K562 (cell line): Measurements from ENCODE around the gene ANKRD12. TPM values are rescaled to one million over a fixed set of nuclear protein-coding genes. Genes with fewer than 3 reads are reported as not detected.

Source experiments
- ATAC-seq: fragments of 200-7000 bp; cut with Tn5 transposase; 3 replicates; pipeline ENCODE4 v1.9.1; 2020; ENCODE audit warnings: moderate library complexity
- BruUV-seq: library from RNA; stranded (reverse); fragments of 400-500 nt; replicated peaks from 2 replicates; lab custom pipeline; 2021; lab: Mats Ljungman, UMichigan
- CTCF ChIA-PET: fragments of 300-600 bp; formaldehyde crosslinking; extraction: SDS; loops from one replicate; lab custom pipeline; 2021; ENCODE audit warnings: low intra/inter-chr PET ratio; lab: Yijun Ruan, JAX
- POLR2A ChIA-PET: fragments of 300-600, 350-650 bp; sonication (Branson Sonifier 250); formaldehyde crosslinking; extraction: SDS; loops from one replicate; lab custom pipeline; 2021; ENCODE audit warnings: antibody characterized with exemption, inconsistent platforms; lab: Yijun Ruan, JAX
- DNase-seq, 4 experiments: peaks; one replicate each; pipeline versions ENCODE4 v3.0.0 to v3.0.0-alpha.2; 2011 to 2018; ENCODE audit warnings: low spot score in 3 of 4, mixed read lengths in 3 of 4; ENCODE audit errors: extremely low read depth in 1 of 4
- FAIRE-seq: peaks from 2 replicates; lab custom pipeline; 2011; peaks lifted over from hg19 to GRCh38; lab: Jason Lieb, UNC
- H2AFZ ChIP-seq: 2 replicates; pipeline ENCODE4 v1.6.0; 2011; ENCODE audit warnings: low read depth, low read length, control low read depth, inconsistent platforms
- H3K27ac ChIP-seq: fragments of 200-600 bp; 3 replicates; pipeline ENCODE4 v1.8.0; 2011; ENCODE audit warnings: low read depth, mild to moderate bottlenecking, control low read depth, inconsistent platforms, low read length, moderate library complexity, mixed read lengths; ENCODE audit errors: extremely low read depth
- H3K27me3 ChIP-seq, 2 experiments: fragments of 300-600 bp in 1 of 2; 2 replicates in 1 of 2; 3 replicates in 1 of 2; pipeline versions ENCODE4 v1.6.0 to v1.8.0; 2011; ENCODE audit warnings: inconsistent platforms in 2 of 2, low read length in 2 of 2, mild to moderate bottlenecking in 1 of 2, mixed read lengths in 1 of 2, moderate library complexity in 1 of 2; ENCODE audit not compliant: control insufficient read depth in 2 of 2, insufficient read depth in 2 of 2
- H3K36me3 ChIP-seq: fragments of 300-600 bp; 3 replicates; pipeline ENCODE4 v1.8.0; 2011; ENCODE audit warnings: mild to moderate bottlenecking, low read length, inconsistent platforms; ENCODE audit not compliant: control insufficient read depth, insufficient read depth
- H3K4me1 ChIP-seq, 2 experiments: fragments of 200-600 bp in 1 of 2; replicated peaks in 1 of 2; 2 replicates in 1 of 2; 3 replicates in 1 of 2; pipeline versions ENCODE4 v1.5.1 to v1.8.0; 2011; ENCODE audit warnings: inconsistent platforms in 2 of 2, low read length in 2 of 2, mild to moderate bottlenecking in 1 of 2, mixed read lengths in 1 of 2, moderate library complexity in 1 of 2; ENCODE audit not compliant: control insufficient read depth in 2 of 2, insufficient read depth in 2 of 2
- H3K4me2 ChIP-seq: 2 replicates; pipeline ENCODE4 v1.6.1; 2011; ENCODE audit warnings: low read length, control low read depth, inconsistent platforms, mixed read lengths; ENCODE audit not compliant: insufficient read depth
- H3K4me3 ChIP-seq: fragments of 200-600 bp; sonication (generic), shearing (Covaris generic); 2 replicates; pipeline ENCODE4 v1.5.1; 2016; ENCODE audit warnings: control low read depth, inconsistent platforms
- H3K79me2 ChIP-seq: fragments of 200-600 bp; 3 replicates; pipeline ENCODE4 v1.8.0; 2011; ENCODE audit warnings: low read length, inconsistent platforms; ENCODE audit not compliant: control insufficient read depth, insufficient read depth
- H3K9ac ChIP-seq, 2 experiments: 2 replicates each; pipeline versions ENCODE4 v1.6.0 to v1.6.1; 2011; ENCODE audit warnings: low read depth in 2 of 2, low read length in 2 of 2, control low read depth in 1 of 2, inconsistent platforms in 1 of 2, mild to moderate bottlenecking in 1 of 2, mixed read lengths in 1 of 2; ENCODE audit not compliant: insufficient read depth in 1 of 2
- H3K9me1 ChIP-seq: one replicate; pipeline ENCODE4 v1.6.0; 2011; ENCODE audit warnings: inconsistent platforms, mild to moderate bottlenecking, low read length, moderate library complexity; ENCODE audit not compliant: control insufficient read depth, insufficient read depth
- H3K9me3 ChIP-seq: replicated peaks from 2 replicates; pipeline ENCODE4 v1.5.1; 2011; ENCODE audit warnings: low read depth, low read length, inconsistent platforms; ENCODE audit not compliant: control insufficient read depth, insufficient read depth
- H4K20me1 ChIP-seq: replicated peaks from 2 replicates; pipeline ENCODE4 v1.6.1; 2011; ENCODE audit warnings: low read length, inconsistent platforms, mixed read lengths; ENCODE audit not compliant: control insufficient read depth, insufficient read depth
- BDP1 ChIP-seq: IDR thresholded peaks from 3 replicates; pipeline ENCODE4 v1.6.1; 2011; ENCODE audit not compliant: insufficient read length, insufficient read depth
- CEBPG ChIP-seq, 3 experiments: fragments of 200-800 bp in 1 of 3; sonication (Bioruptor generic) in 1 of 3; sonication (generic) in 1 of 3; formaldehyde crosslinking in 1 of 3; IDR thresholded peaks in 2 of 3; conservative IDR thresholded peaks in 1 of 3; 2 replicates each; pipeline versions ENCODE4 v1.6.1 to v1.8.0; 2016 to 2022; ENCODE audit warnings: missing compliant biosample characterization in 2 of 3, missing genetic modification characterization in 2 of 3, mild to moderate bottlenecking in 1 of 3, missing genetic modification reagents in 1 of 3
- KDM1A ChIP-seq, 2 experiments: fragments of 450-650 bp; IDR thresholded peaks; 2 replicates each; pipeline ENCODE4 v1.6.1; 2016; ENCODE audit warnings: mild to moderate bottlenecking in 2 of 2
- WGBS: fragments of 100-300 bp; shearing (Covaris generic); methylation state at CpG from one replicate; pipeline ENCODE4 v1.1.6; 2016; ENCODE audit warnings: low coverage, mixed read lengths; ENCODE audit not compliant: insufficient coverage; ENCODE audit errors: missing lambda C conversion rate; 5-methylcytosine and 5-hydroxymethylcytosine counted together
- in situ Hi-C: fragments of 300-500 bp; cut with MboI; formaldehyde crosslinking; loops from 4 replicates; pipeline ENCODE4 v1.15.0; 2018; ENCODE audit warnings: inconsistent platforms, mixed read lengths
- intact Hi-C: fragments of 100-400 bp; cut with micrococcal nuclease; formaldehyde crosslinking; loops from 2 replicates; pipeline ENCODE4 v1.14.2; 2022
- polyA plus RNA-seq, 8 experiments: library from polyadenylated mRNA; depleted of rRNA in 4 of 8; stranded (reverse) in 5 of 8; unstranded in 3 of 8; fragments of >200 nt; fragmentation: Nextera tagmentation in 2 of 8; fragmentation: Illumina TruSeq in 1 of 8; extraction: Ambion mirVana in 2 of 8; extraction: Trizol in 1 of 8; gene quantifications; 2 replicates each; pipeline versions ENCODE4 v1.2.1 to v1.2.3, GENCODE V29; 2011 to 2014; ENCODE audit warnings: inconsistent platforms in 1 of 8, missing spikeins in 1 of 8
- total RNA-seq, 7 experiments: library from RNA; depleted of rRNA in 6 of 7; stranded (reverse); fragments of >200 nt in 6 of 7; fragmentation: Illumina TruSeq in 2 of 7; extraction: Trizol in 2 of 7; gene quantifications; 2 replicates each; pipeline versions ENCODE4 v1.2.1 to v1.2.3, GENCODE V29; 2011 to 2021; ENCODE audit warnings: low replicate concordance in 1 of 7
- TF ChIP-seq, protein P1 (sequence below), 3 experiments: fragments of 200-800 bp in 1 of 3; sonication (Bioruptor generic) in 1 of 3; sonication (generic) in 1 of 3; formaldehyde crosslinking in 1 of 3; IDR thresholded peaks; 2 replicates each; pipeline versions ENCODE4 v1.6.1 to v1.8.0; 2016 to 2022; ENCODE audit warnings: mild to moderate bottlenecking in 2 of 3, missing compliant biosample characterization in 2 of 3, missing genetic modification characterization in 2 of 3, missing genetic modification reagents in 1 of 3
- TF ChIP-seq, protein P2 (sequence below): sonication (generic); IDR thresholded peaks from 2 replicates; pipeline ENCODE4 v1.6.1; 2016
- TF ChIP-seq, protein P3 (sequence below), 2 experiments: fragments of 450-650 bp in 1 of 2; sonication (generic) in 1 of 2; formaldehyde crosslinking in 1 of 2; IDR thresholded peaks; 2 replicates each; pipeline versions ENCODE4 v1.7.1 to v1.9.0; 2016 to 2022; ENCODE audit warnings: inconsistent platforms in 1 of 2, mild to moderate bottlenecking in 1 of 2, missing genetic modification reagents in 1 of 2

ANKRD12 gene
- total and polyA plus RNA-seq, 9 of the 15 experiments (the other 6 are each of a cell fraction or from before 2014, with no cell fraction given) = 6.6 to 28.2 (median 16.0) TPM

DNA sequence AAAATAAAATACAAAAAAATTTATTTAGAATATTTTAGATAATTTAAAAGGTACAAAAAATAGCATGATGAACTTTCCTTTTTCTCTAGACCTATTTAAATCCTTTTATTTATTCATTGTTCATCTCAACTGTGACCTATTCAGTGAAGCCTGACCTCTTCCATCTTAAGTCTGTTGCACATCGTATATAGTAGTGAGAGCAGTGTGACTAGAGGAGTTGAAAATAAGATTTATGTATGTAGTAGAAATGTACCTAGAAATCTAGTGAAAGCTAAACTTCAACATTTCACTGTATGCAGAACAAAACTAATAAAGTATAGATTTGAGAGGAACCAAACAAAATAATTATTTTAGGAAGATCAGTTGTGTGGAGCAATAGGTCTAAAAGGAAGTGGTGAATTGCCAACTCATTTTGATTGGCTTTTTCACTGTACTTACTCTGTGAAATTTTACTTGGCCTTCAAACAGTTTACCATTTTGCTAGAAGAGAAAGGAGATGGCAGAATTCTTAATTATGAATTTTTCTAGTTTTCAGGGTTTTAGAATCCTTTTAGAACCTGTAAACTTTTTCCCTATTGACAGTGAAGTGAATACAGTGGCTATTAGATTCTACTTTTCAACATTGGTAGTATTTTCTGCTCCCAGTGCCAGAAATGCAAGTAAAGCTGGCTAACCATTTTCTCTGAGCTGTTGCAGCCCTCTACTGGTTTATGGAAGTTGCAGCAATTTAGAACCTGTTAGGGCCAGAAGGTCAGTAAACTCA lies 11.0 kb downstream of the ANKRD12 start:
- intact Hi-C loops = loop anchor here (1.0 to 10.0 kb wide), 5 partner anchors 74 to 493 kb away; no protein-coding TSS in a partner anchor
- Histone ChIP-seq H3K27me3 (no peaks in the 10 kb centered on the region), H3K9me1 (no peaks in the 10 kb centered on the region), H3K79me2 (peaks cover 95% of the 10 kb centered on the region), H3K4me1 (peaks cover 3 to 13% of the 10 kb centered on the region in 2 experiments; a peak in 4 of 5 replicates), H4K20me1 (no peaks in the 10 kb centered on the region; the same call in 1 of the 2 replicates), H2AFZ (no peak overlapping the region; the same call in 1 of the 2 replicates), H3K9me3 (no peaks in the 10 kb centered on the region), H3K4me3 (no peak overlapping the region), H3K4me2 (no peak overlapping the region; the same call in 1 of the 2 replicates), H3K9ac (0 out of 4 replicates have a peak overlapping the region, but pooled peaks of 1 of the 2 experiments have one; percentile 5), H3K27ac (peak overlapping the region; percentile 22; the same call in 2 of the 3 replicates), H3K36me3 (no peaks in the 10 kb centered on the region)
- FAIRE-seq = peak; percentile 82
- no TSS peak for BruUV-seq
- in situ Hi-C loops = loop anchor here (5.0 kb wide), 1 partner anchor 75 kb away; no protein-coding TSS in a partner anchor
- peak; percentile 88 for ATAC-seq
- 35% methylated on average over 1 of the region's 1 CpG for WGBS
- DNase-seq = peak in 2 of 4 experiments; percentile 62 to 81
- ChIA-PET CTCF (interaction anchor here (0.6 to 1.5 kb wide), 3 partner anchors 73 to 650 kb away, joined by 5 to 6 read pairs (median 6); no protein-coding TSS in a partner anchor), POLR2A (interaction anchor here (0.6 to 1.3 kb wide), 6 partner anchors 9 to 95 kb away, joined by 3 to 9 read pairs (median 4); partner anchors contain the start of gene ANKRD12)
- TF ChIP-seq, protein P1, sequence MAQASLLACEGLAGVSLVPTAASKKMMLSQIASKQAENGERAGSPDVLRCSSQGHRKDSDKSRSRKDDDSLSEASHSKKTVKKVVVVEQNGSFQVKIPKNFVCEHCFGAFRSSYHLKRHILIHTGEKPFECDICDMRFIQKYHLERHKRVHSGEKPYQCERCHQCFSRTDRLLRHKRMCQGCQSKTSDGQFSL (CRISPR knock-in tag; IDR thresholded peaks at IDR 0.05) = no peak
- TF ChIP-seq, protein P1 (tag; IDR thresholded peaks at IDR 0.05) = no peak
- TF ChIP-seq CEBPG (CRISPR knock-in tag; IDR thresholded peaks at IDR 0.05) (no peak), CEBPG (tag; conservative IDR thresholded peaks at IDR 0.05 in 1 of 2, IDR thresholded peaks at IDR 0.05 in 1 of 2) (0 out of 4 replicates have a peak, but pooled peaks of 1 of the 2 experiments have one; percentile 12), BDP1 (no peak), KDM1A (IDR thresholded peaks at IDR 0.05) (0 out of 4 replicates have a peak, but pooled peaks of 1 of the 2 experiments have one; percentile 64)
- TF ChIP-seq, protein P2, sequence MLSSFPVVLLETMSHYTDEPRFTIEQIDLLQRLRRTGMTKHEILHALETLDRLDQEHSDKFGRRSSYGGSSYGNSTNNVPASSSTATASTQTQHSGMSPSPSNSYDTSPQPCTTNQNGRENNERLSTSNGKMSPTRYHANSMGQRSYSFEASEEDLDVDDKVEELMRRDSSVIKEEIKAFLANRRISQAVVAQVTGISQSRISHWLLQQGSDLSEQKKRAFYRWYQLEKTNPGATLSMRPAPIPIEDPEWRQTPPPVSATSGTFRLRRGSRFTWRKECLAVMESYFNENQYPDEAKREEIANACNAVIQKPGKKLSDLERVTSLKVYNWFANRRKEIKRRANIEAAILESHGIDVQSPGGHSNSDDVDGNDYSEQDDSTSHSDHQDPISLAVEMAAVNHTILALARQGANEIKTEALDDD = peak; percentile 26; the same call in 1 of the 2 replicates
- TF ChIP-seq, protein P3, sequence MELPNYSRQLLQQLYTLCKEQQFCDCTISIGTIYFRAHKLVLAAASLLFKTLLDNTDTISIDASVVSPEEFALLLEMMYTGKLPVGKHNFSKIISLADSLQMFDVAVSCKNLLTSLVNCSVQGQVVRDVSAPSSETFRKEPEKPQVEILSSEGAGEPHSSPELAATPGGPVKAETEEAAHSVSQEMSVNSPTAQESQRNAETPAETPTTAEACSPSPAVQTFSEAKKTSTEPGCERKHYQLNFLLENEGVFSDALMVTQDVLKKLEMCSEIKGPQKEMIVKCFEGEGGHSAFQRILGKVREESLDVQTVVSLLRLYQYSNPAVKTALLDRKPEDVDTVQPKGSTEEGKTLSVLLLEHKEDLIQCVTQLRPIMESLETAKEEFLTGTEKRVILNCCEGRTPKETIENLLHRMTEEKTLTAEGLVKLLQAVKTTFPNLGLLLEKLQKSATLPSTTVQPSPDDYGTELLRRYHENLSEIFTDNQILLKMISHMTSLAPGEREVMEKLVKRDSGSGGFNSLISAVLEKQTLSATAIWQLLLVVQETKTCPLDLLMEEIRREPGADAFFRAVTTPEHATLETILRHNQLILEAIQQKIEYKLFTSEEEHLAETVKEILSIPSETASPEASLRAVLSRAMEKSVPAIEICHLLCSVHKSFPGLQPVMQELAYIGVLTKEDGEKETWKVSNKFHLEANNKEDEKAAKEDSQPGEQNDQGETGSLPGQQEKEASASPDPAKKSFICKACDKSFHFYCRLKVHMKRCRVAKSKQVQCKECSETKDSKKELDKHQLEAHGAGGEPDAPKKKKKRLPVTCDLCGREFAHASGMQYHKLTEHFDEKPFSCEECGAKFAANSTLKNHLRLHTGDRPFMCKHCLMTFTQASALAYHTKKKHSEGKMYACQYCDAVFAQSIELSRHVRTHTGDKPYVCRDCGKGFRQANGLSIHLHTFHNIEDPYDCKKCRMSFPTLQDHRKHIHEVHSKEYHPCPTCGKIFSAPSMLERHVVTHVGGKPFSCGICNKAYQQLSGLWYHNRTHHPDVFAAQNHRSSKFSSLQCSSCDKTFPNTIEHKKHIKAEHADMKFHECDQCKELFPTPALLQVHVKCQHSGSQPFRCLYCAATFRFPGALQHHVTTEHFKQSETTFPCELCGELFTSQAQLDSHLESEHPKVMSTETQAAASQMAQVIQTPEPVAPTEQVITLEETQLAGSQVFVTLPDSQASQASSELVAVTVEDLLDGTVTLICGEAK (IDR thresholded peaks at IDR 0.05) = peak; percentile 22; the same call in 1 of the 2 replicates
- TF ChIP-seq, protein P3 (CRISPR knock-in tag; IDR thresholded peaks at IDR 0.05) = no peak
